Activated effector memory CD4-positive, alpha-beta T cell treated with Interleukin-2 at 50 U/mL for 16 hours (primary cell): ENCODE measurements around the gene PADI3.
"Not testable (repeated sequence)": the region's sequence is repeated elsewhere in the genome, so short reads cannot be mapped to it uniquely, and the experiment has no call there.

ENCODE experiments used
- DNase-seq: peaks from one replicate; pipeline ENCODE4 v3.0.0-alpha.2; 2020

Gene PADI3

DNA sequence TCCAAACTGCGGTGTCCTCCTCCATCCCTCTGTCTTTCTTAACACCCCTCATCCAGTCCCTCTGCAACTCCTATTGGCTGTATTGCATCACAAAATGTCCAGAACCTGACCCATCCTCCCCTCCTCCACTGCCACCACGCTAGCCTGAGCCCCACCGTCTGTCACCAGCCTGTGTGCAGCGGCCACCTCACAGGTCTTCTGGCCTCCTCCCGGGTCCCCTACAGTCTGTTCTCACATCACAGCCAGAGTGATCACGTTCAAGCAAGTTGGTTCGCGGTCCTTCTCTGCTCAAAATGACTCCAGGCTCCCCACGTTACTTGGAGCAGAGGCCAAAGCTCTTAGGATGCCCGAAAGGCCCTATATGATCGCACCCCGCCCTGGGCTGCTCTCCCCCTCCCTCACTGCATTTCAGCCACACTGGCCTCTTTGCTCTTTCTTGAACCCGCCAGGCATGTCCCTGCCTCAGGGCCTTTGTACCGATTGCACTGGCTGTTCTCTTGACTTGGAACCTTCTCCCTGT, 56.7 kb downstream of the PADI3 start:
- DNase-seq, result no peak

DNA sequence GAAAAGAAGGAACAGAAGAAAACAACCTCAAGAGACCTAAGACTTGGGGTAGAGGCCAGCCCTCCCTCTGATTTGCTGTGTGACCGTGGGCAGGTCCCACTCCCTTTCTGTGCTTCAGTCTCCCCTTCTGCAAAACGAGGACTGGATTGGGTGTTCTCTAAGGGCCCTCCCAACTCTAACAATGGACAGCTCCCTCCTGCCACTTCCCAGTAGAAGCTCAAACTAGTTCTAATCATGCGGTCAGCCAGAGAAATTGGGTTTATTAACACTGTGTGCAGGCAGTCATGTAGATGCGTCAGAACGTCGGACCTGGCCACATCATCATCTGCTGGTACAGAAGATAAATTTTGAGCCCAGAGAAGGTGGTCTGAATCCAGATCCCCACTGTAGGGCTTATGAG, 57.5 kb downstream of the PADI3 start:
- no peak for DNase-seq

DNA sequence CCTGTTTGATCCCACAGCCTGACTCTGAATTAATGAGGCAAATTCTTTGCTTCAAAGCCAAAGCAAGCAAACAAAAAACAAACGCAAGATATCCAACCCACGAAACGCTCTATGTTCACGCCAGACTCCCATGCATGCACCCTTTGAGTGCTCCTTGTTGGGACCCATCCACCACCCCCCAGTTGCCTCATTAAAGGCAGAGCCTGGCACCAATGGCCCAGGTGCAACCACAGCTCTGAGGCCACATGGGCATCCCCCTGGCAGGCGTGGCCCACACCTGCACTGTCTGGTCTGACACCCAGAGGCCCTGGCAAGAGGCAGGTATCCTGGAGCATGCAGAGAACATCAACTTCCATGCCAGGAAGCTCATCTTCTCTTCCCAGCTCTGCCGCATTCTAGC, 58.0 kb downstream of the PADI3 start:
- DNase-seq, result no peak

DNA sequence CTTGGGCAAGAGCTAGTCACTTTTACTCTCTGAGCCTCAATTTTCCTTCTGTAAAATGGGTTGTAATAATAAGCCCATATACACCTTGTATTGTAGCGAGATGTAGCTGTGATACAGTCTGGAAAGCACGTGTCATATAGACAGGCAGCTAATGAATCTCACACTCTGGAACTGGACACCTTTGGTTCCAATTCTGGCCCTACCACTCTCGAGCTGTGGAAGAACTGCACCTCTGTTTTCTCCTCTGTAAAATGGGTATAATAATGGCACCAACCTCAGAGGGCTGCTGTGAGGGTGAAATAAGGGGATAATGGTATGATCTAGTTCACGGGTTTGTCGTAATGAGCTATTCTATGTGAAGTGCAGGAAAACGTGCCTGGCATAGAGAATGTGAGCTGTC, 58.4 kb downstream of the PADI3 start:
- no peak for DNase-seq

DNA sequence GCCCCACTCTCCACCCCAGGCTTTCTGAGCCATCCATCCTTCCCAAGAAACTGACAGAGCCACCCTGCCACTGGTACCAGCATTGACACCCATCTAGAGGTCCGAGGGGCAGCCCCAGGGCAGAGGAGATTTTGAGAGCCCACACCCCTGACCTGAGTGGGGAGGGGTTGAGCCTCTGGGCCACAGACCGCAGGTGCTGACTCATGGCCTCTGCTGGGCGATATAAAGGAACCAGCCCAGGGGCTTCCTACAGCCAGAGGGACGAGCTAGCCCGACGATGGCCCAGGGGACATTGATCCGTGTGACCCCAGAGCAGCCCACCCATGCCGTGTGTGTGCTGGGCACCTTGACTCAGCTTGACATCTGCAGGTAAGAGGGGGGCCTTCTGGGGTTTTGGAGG, 59.0 kb downstream of the PADI3 start, which contains the start of gene PADI4:
Gene PADI4 (plus strand): TSS at position 252 of the 400 bp plus-strand sequence. CDS start 26 bp downstream, at position 278.
- no peak for DNase-seq

DNA sequence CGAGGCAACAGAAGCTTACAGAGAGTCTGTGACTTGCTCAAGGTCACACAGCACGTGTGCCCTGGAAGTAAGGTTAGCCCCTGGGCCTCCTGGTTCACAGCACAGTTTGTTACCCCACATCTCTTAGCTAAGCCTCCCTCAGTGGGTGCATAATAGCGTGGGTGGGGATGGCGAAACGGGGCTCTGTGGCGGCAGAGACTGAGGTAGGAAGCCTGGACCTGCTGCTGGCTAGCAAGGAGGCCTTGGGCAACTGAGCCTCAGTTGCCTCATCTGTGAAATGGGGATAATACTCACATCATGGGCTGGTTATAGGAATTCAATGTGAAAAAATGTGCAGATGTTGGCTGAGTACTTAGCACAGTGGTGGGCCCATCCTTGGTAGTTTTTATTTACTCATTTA, 59.7 kb downstream of the PADI3 start:
- no peak for DNase-seq

DNA sequence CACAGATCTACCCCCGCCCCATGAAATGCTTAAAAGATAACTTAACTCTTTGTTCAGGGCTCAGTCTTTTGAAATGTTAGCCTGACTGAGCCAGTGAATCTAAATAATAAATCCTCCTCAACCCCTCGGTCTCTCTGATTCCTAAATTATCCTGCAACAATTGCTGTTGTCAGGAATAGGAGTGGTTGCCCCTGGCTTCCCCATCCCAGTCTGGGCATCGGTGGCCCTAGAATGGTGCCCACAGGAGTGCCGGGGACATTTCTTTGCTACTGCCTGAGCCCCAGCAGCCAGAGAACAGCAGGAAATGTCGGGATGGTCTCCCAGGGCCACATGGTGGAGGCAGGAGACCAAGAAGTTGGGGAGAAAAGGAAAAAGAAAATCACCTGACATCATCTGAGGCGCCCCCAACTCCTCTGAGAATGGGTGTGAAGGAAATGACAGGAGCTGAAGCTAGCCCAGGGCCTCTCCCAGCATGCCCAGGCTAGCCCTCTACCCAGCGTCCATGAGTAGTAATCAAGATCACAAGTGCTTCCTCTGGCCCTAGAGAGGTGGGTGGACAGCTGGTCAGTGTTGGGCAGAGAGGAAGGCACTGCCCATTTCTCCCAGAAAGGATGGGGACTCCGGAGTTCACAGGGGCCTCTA, 60.6 kb downstream of the PADI3 start:
- DNase-seq, result no peak

DNA sequence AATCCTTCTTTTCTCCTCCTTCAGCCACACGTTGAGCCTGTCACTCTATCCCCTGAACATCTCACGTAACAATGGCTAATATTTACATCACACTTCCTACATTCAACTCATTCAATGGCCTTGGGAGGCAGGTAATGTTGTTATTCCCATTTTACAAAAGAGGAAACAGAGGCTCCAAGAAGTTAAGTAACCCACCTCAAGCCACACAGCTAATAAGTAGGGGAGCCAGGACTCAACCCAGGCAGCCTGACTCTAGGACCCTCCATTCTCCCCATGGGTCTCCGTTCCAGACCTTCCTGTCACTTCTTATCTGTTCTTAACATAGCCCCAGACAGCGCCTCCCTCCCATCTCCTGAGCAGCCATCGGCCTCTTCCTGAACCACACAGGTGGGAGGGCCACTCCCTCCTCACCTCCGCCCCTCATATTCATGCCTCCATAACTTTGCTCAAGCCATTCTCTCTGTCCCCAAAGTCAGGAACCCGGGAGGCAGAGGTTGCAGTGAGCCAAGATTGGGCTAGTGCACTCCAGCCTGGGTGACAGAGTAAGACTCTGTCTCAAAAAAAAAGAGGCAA, 61.3 kb downstream of the PADI3 start:
- DNase-seq, result no peak

DNA sequence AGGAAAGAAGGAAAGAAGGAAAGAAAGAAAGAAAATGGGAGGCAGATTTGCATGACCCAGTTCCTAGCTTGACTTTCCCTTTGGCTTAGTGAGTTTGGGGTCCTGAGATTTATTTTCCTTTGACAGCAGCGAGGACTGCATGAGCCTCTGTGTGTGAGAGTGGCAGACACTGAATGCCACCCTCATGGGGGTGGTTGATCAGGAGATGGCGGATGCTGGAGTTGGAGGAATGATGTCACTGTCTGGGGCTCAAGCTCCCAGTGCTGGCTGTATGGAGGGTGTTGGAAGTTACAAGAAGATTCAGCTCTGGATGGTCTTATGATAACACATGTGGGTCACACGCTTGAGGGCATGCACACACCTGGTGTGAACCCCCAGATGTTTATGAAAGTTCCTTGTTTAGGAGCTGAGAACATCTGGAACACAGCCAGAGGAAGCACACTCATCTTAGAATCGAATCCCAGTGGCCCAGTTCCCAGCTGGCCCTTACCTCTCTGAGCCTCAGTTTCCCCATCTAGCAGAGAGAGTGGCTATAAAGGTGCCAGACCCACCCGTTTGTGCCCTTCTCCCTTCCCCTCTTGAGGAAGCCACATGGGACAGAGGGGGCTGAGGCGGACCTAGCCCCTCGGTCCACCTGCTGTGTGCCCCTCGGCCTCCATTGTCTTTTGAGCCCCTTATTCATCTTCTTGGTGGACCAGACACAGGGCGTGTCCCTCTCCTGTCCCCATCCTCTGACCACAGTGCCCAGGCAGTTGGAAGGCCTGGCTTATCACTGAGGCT, 64.8 kb downstream of the PADI3 start:
- DNase-seq, result no peak

DNA sequence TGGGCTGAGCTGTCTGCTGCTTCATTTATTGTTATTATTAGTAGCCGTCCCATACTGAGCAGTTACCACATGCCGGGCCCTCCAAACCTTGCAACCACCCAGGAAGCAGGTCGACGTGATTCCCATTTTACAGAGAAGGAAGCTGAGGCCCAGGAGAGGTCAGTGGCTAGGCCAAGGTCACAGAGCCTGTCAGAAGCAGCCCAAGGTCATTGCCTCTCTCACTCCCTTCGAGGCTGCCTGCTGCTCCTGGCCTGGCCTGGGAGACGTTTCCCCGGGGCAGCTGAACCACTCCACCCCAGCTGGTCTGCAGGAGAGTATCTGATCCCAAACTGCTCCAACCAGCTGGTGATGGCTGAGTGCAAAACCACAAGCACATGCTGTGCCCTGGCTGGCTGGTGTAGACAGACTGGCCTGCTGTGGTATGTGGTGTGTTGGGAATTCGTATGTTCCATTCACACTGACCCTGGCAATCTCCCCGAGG, 65.6 kb downstream of the PADI3 start:
- DNase-seq, result no peak

DNA sequence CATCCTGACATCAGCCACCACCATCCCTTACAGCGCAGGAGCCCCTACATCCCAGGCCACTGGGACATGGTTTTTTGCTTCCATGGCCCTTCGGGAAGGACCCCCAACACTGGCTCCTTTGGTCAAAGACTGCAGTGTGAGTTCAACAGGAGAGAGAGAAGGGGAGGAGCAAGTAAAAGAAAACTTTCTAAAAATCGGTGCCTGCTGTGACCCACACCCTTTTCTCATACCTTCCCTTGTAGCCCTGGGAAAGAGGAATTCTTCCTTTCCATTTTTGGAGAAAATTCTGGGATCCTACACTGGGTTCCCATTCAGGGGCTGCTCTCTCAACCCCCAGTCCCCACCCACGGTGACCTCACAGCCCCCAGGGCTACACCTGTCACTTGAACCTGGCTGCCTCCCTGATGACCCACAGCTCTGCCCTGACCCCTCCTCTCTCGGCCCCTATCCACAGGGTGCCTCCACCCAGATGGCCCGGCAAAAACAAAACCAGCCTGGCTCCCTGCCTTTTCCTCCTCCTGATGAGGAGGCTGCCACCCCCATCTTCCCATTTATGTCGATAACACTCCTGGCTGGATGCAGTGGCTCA, 66.7 kb downstream of the PADI3 start:
- no peak for DNase-seq

DNA sequence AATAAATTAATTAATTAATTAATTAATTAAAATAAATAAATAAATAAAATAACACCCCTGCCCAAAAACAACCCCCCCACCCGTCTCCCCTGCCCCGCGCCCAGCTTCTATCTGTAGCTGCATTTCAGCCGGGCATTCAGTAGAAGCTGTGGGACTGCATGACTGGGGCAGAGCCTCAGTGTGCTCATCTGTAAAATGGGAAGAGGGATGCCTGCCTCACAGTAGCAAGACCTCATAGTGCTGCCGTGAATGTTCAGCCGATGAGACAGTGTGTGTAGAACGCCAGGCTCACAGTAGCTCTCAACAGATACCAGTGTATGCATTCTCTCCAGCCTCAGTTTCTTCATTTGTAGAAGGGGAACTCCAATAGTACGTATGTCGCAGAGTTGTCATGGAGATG, 67.8 kb downstream of the PADI3 start:
- no peak for DNase-seq

DNA sequence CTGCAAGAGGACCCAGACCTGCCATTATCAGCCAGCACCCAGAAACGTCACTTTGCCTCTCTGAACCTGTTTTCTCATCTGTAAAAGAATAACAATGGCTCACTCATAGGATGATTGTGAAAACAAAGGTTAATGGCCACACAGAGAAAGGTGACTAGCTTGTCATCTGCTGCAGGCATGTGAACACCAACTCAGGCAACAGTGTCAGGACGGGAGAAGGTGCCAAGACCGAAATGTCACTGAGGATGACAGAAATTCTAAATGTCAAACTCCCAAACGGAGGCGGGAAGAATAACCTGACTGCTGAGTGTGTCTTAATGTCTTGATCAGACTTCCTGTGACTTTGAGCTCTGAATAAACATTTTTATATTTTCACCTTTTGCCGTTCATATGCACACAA, 69.4 kb downstream of the PADI3 start:
- no peak for DNase-seq

DNA sequence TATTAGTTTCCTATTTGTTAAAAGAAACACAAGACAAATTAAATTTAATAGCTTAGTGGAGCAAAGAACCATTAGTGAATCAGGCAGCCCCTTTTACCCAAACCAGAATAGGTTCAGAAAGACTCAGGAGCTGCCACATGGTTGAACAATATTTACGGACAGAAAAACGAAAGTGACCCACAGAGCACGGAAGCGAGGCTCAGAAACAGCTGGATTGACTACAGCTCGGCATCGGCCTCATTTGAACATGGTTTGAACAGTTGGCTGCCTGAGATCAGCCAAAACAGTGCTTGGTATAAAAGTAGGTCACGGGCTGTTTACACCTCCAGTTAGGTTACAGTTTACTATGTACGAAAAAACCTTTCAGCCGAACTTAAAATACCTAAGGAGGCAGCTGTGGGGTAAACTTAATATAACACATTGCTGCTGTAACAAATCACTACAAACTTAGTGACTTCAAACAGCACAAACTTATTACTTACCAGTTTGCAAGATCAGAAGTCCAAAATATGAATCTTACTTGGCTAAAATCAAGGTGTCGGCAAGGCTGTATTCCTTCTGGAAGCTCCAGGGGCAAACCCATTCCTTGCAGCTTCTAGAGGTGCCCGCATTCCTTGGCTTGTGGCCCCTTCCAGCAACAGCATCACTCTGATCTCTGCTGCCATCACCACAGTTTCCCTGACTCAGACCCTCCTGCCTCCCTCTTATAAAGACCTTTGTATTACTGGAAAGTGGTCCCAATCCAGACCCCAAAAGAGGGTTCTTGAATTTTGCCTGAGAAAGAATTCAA, 70.9 kb downstream of the PADI3 start:
- DNase-seq, result no peak

DNA sequence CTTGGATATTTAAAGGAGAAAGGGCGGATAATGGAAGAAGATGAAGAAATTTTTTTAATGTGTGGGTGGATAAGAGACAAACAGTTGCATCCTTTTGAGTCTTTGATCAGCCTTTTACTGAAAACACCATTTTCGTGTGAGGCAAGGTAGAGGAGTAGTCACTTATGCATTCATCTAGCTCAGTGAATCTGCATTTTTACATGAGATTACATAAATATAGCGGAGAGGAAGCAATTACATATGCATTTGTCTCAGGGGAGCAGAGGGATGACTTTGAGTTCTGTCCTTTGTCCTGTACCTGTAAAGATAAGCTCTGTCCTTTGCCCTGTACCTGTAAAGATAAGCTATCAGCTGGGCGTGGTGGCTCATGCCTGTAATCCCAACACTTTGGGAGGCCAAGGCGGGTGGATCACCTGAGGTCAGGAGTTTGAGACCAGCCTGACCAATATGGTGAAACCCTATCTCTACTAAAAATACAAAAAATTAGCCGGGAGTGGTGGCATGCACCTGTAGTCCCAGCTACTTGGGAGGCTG, 73.0 kb downstream of the PADI3 start:
- DNase-seq, result not testable (repeated sequence)

DNA sequence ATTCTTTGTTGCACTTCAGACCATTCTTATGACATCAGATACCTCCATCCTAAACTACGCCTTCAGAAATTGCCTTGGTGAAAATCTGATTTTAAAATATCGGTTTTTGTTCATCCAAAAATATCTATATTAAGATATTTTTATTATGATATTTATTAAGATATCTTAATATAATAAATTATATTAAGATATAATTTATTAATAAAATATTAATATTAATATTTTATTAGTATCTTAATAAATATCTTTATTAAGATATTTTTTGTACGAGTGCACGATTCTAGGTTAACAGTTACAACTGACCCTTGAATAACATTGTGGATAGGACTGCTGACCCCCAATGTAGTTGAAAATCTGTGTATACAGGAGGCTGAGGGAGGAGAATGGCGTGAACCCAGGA, 80.0 kb downstream of the PADI3 start:
- DNase-seq, result no peak

DNA sequence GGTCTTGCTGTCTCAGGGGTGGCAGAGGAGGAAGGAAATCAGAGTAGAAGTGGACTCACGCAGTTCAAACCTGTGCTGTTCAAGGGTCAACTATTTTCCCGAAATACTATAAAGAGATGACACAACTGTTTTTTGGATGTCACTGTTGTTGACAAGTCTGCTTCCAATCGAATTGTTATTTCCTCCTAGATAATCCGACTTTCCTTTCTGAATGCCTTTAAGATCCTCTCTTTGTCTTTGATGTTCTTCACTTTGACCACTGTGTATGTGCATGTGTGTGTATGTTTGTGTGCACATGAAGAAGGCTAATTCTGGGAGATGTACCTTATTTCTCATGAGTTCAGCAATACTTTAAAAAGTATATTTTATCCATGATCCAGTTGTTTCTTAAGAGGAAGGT, 80.7 kb downstream of the PADI3 start:
- DNase-seq, result no peak

DNA sequence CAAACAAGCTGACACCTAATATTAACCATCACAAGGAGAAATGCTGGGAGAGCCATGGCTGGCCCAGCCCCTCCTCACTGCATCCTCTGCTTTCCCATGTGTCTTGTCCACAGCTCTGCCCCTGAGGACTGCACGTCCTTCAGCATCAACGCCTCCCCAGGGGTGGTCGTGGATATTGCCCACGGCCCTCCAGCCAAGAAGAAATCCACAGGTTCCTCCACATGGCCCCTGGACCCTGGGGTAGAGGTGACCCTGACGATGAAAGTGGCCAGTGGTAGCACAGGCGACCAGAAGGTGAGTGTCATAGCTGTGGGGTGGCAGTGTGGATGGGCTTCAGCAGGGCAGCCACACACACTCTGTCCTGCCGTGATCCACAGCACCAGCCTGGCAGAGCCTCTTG, 82.0 kb downstream of the PADI3 start:
- DNase-seq, result no peak

DNA sequence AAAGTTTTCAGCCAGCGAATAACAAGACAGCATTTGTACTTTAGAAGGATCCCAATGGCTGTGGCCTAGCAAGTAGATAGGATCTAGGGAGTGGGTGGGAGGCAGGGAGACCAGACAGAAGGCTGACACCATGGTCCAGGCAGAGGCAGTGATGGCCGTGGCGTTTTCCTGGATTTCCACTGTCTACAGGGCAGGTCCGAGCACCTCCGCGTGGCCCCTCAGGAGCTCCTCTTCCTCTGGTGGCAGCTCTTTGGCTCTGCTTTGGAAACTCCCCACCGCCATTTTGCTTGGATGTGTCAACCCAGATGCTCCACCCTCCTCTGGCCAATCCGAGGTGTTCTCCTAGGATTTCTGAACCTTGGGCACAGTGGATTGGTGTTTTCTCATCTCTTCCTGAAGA, 84.2 kb downstream of the PADI3 start:
- no peak for DNase-seq
